GM20431 (cell line): ENCODE measurements around the gene ZNF610.
"Not testable (repeated sequence)": the region's sequence is repeated elsewhere in the genome, so short reads cannot be mapped to it uniquely, and the experiment has no call there.

Source experiments
- in situ Hi-C: fragments of 300-500 bp; cut with MseI, MboI; formaldehyde crosslinking; loops from one replicate; pipeline ENCODE4 v1.15.0; 2020; ENCODE audit warnings: low sequenced_read_pairs; ENCODE audit not compliant: unreplicated experiment

Gene ZNF610

GRCh38 chr19:52336117-52336790 is at the start of gene ZNF610:
TSS of gene ZNF610 (plus strand) at chr19:52336243. CDS start at chr19:52349173, 12,930 bp downstream.
- in situ Hi-C loops: no loop called here

- in situ Hi-C loops: no loop called here
Measured at GRCh38 chr19:52286256-52286655, 49.8 kb upstream of the ZNF610 start.

GRCh38 chr19:52291781-52292180 is 44.3 kb upstream of the ZNF610 start:
- in situ Hi-C loops: no loop called here

GRCh38 chr19:52292946-52293345 is 43.1 kb upstream of the ZNF610 start:
- in situ Hi-C loops: not testable (repeated sequence)

- in situ Hi-C loops: no loop called here
Measured at GRCh38 chr19:52296400-52296772, 39.7 kb upstream of the ZNF610 start.

- in situ Hi-C loops: no loop called here
Measured at GRCh38 chr19:52296773-52297600, 39.1 kb upstream of the ZNF610 start, which contains the start of gene ZNF480. TSS of gene ZNF480 (plus strand) at chr19:52297169. CDS start at chr19:52300413, 3,244 bp downstream.

- in situ Hi-C loops: no loop called here
Measured at GRCh38 chr19:52297601-52298364, 38.3 kb upstream of the ZNF610 start.

GRCh38 chr19:52307275-52307674 is 28.8 kb upstream of the ZNF610 start:
- in situ Hi-C loops: no loop called here

- in situ Hi-C loops: no loop called here
Measured at GRCh38 chr19:52322429-52322828, 13.6 kb upstream of the ZNF610 start.

- in situ Hi-C loops: no loop called here
Measured at GRCh38 chr19:52331757-52332156, 4.3 kb upstream of the ZNF610 start.

- in situ Hi-C loops: no loop called here
Measured at GRCh38 chr19:52335768-52336116, 301 bp upstream of the ZNF610 start.

- in situ Hi-C loops: no loop called here
Measured at GRCh38 chr19:52336791-52337381, 843 bp downstream of the ZNF610 start.

- in situ Hi-C loops: not testable (repeated sequence)
Measured at GRCh38 chr19:52339022-52339421, 3.0 kb downstream of the ZNF610 start.

GRCh38 chr19:52343548-52343947 is 7.5 kb downstream of the ZNF610 start:
- in situ Hi-C loops: no loop called here

GRCh38 chr19:52345162-52345561 is 9.1 kb downstream of the ZNF610 start:
- in situ Hi-C loops: no loop called here

GRCh38 chr19:52351512-52351911 is 15.5 kb downstream of the ZNF610 start:
- in situ Hi-C loops: no loop called here

GRCh38 chr19:52366414-52366824 is 30.4 kb downstream of the ZNF610 start:
- in situ Hi-C loops: no loop called here

GRCh38 chr19:52369559-52370340 is 33.7 kb downstream of the ZNF610 start, which contains the start of gene ZNF880:
TSS of gene ZNF880 (plus strand) at chr19:52369923. CDS start at chr19:52369966, 43 bp downstream.
- in situ Hi-C loops: no loop called here

- in situ Hi-C loops: no loop called here
Measured at GRCh38 chr19:52370341-52370710, 34.3 kb downstream of the ZNF610 start.

- in situ Hi-C loops: no loop called here
Measured at GRCh38 chr19:52391135-52391534, 55.1 kb downstream of the ZNF610 start.
